Upper lobe of left lung (tissue), 4 donors: ENCODE results near the gene RELCH.

Experiments
- CTCF ChIP-seq, 6 experiments: fragments of 450-650 bp in 4 of 6; fragments of 200-600 bp in 2 of 6; sonication (generic) in 2 of 6; IDR thresholded peaks; one replicate each; pipeline ENCODE4 v1.5.1; 2016 to 2019; ENCODE audit warnings: antibody characterized with exemption in 6 of 6
- EP300 ChIP-seq, 4 donors: sonication (generic); formaldehyde crosslinking; IDR thresholded peaks; one replicate each; pipeline ENCODE4 v1.5.1; 2017; ENCODE audit warnings: antibody characterized with exemption in 4 of 4, control low read depth in 2 of 4
- POLR2A ChIP-seq, 4 donors: fragments of 450-650 bp; IDR thresholded peaks; one replicate each; pipeline ENCODE4 v1.5.1; 2016 to 2017; ENCODE audit warnings: antibody characterized with exemption in 4 of 4, mild to moderate bottlenecking in 2 of 4
- POLR2AphosphoS5 ChIP-seq, 2 donors: sonication (generic); formaldehyde crosslinking; IDR thresholded peaks; one replicate each; pipeline ENCODE4 v1.5.1; 2017; ENCODE audit warnings: antibody characterized with exemption in 2 of 2

DNA sequence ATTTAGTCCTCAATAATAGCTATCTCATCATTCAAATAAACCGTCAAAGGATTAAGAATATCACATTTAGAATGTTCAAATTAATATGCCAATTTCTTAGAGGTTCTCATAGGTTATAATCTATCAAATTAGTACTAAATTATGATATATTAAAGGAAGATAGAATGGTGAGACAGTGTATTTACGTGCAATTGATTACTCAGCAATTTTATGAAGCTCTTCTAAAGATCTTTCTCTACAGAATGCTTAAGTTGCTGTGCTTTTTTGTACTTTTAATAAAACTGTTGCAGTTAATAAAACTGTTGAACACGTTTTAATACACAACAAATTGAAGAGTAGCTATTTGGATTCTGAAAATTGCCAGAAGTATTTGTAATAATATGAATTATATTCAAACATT, 39.0 kb downstream of the RELCH start:
- TF ChIP-seq CTCF (IDR thresholded peaks at IDR 0.05) (no peak), EP300 (IDR thresholded peaks at IDR 0.05) (no peak), POLR2A (IDR thresholded peaks at IDR 0.05) (no peak), POLR2AphosphoS5 (IDR thresholded peaks at IDR 0.05) (no peak)
